Transverse colon (tissue), 4 donors: ENCODE measurements around the gene ANKS1B.

Source experiments
- CTCF ChIP-seq, 5 experiments: fragments of 200-600 bp in 3 of 5; fragments of 450-650 bp in 2 of 5; sonication (generic) in 3 of 5; IDR thresholded peaks; 1 replicate in 2 of 5; 2 replicates in 3 of 5; pipeline ENCODE4 v1.5.1; 2016 to 2017; ENCODE audit warnings: antibody characterized with exemption in 5 of 5, inconsistent platforms in 3 of 5, mild to moderate bottlenecking in 2 of 5, moderate library complexity in 1 of 5
- EP300 ChIP-seq: sonication (generic); formaldehyde crosslinking; IDR thresholded peaks from one replicate; pipeline ENCODE4 v1.6.1; 2017; ENCODE audit warnings: antibody characterized with exemption, low read depth
- POLR2A ChIP-seq: fragments of 450-650 bp; IDR thresholded peaks from one replicate; pipeline ENCODE4 v1.6.1; 2016; ENCODE audit warnings: antibody characterized with exemption, mild to moderate bottlenecking, moderate library complexity
- POLR2AphosphoS5 ChIP-seq, 3 donors: sonication (generic); formaldehyde crosslinking; IDR thresholded peaks; one replicate each; pipeline ENCODE4 v1.6.1; 2016; ENCODE audit warnings: antibody characterized with exemption in 3 of 3

GRCh38 chr12:99152337-99152736, 832.4 kb downstream of the ANKS1B start:
- TF ChIP-seq CTCF (IDR thresholded peaks at IDR 0.05) (no peak), POLR2A (no peak), EP300 (no peak), POLR2AphosphoS5 (IDR thresholded peaks at IDR 0.05) (no peak)
